ENCODE results near the gene ZNF30.
"Not testable (repeated sequence)": the region's sequence is repeated elsewhere in the genome, so short reads cannot be mapped to it uniquely, and the experiment has no call there.

The ZNF30 gene

GRCh38 chr19:34904664-34905527 lies 21.8 kb upstream of the ZNF30 start:
- no peak overlapping the region for H3K4me3 ChIP-seq (ENCODE audit: low read depth, low read length)
- DNase-seq (ENCODE audit: low read depth), result no peak
- TF ChIP-seq CTCF (conservative IDR thresholded peaks at IDR 0.05; ENCODE audit: low read depth, low read length), result no peak

GRCh38 chr19:34910770-34911169 lies 15.9 kb upstream of the ZNF30 start:
- DNase-seq (ENCODE audit: low read depth), result no peak
- no peak for TF ChIP-seq CTCF (conservative IDR thresholded peaks at IDR 0.05; ENCODE audit: low read depth, low read length)
- H3K4me3 ChIP-seq (ENCODE audit: low read depth, low read length), result no peak overlapping the region

- not testable (repeated sequence) for H3K4me3 ChIP-seq (ENCODE audit: low read depth, low read length); DNase-seq (ENCODE audit: low read depth)
These were observed 9.6 kb upstream of the ZNF30 start for GRCh38 chr19:34917144-34917543.

GRCh38 chr19:34918190-34918589 lies 8.5 kb upstream of the ZNF30 start:
- DNase-seq (ENCODE audit: low read depth), result no peak
- no peak overlapping the region for H3K4me3 ChIP-seq (ENCODE audit: low read depth, low read length)
- TF ChIP-seq CTCF (conservative IDR thresholded peaks at IDR 0.05; ENCODE audit: low read depth, low read length), result no peak

- H3K4me3 ChIP-seq (ENCODE audit: low read depth, low read length); DNase-seq (ENCODE audit: low read depth): not testable (repeated sequence)
These were observed 6.5 kb upstream of the ZNF30 start for GRCh38 chr19:34920090-34920786.

- TF ChIP-seq CTCF (conservative IDR thresholded peaks at IDR 0.05; ENCODE audit: low read depth, low read length), result no peak
These were observed 1.3 kb upstream of the ZNF30 start for GRCh38 chr19:34925278-34925855.

GRCh38 chr19:34926361-34926684 lies 380 bp upstream of the ZNF30 start:
- no peak for DNase-seq (ENCODE audit: low read depth)
- TF ChIP-seq CTCF (conservative IDR thresholded peaks at IDR 0.05; ENCODE audit: low read depth, low read length), result no peak
- H3K4me3 ChIP-seq (ENCODE audit: low read depth, low read length), result peak overlapping the region; percentile 80

More at GRCh38 chr19:34925278-34925855, 1.3 kb upstream of the ZNF30 start:
- DNase-seq (ENCODE audit: low read depth), result no peak
- no peak overlapping the region for H3K4me3 ChIP-seq (ENCODE audit: low read depth, low read length)

- H3K4me3 ChIP-seq (ENCODE audit: low read depth, low read length), result no peak overlapping the region
- no peak for TF ChIP-seq CTCF (conservative IDR thresholded peaks at IDR 0.05; ENCODE audit: low read depth, low read length)
- no peak for DNase-seq (ENCODE audit: low read depth)
These were observed 5.8 kb downstream of the ZNF30 start for GRCh38 chr19:34932494-34932893.

All from choroid plexus epithelial cell (primary cell).